Neural crest cell (in vitro differentiated cells): ENCODE results near the gene H1-8. TPM values are rescaled to one million over a fixed set of nuclear protein-coding genes. Genes with fewer than 3 reads are reported as not detected.
A peak's percentile ranks its signal among the peaks of the same experiment; 100 is the strongest.
"Not testable (repeated sequence)": the region's sequence is repeated elsewhere in the genome, so short reads cannot be mapped to it uniquely, and the experiment has no call there.

Source experiments
- DNase-seq: peaks from one replicate; pipeline ENCODE4 v3.0.0; 2021; ENCODE audit warnings: low read depth, mixed read lengths, low spot score
- H3K27ac Mint-ChIP-seq: one replicate; pipeline ENCODE4 v1.8.0; 2021; ENCODE audit warnings: mild to moderate bottlenecking, mixed read lengths; ENCODE audit not compliant: unreplicated experiment
- H3K27me3 Mint-ChIP-seq: 2 replicates; pipeline ENCODE4 v1.8.0; 2021; ENCODE audit warnings: low read depth, mild to moderate bottlenecking, mixed read lengths
- H3K36me3 Mint-ChIP-seq: 2 replicates; pipeline ENCODE4 v1.8.0; 2021; ENCODE audit warnings: low read depth, mild to moderate bottlenecking, mixed read lengths
- H3K4me1 Mint-ChIP-seq: 2 replicates; pipeline ENCODE4 v1.8.0; 2021; ENCODE audit warnings: mixed read lengths
- H3K4me3 Mint-ChIP-seq: one replicate; pipeline ENCODE4 v1.8.0; 2021; ENCODE audit warnings: mild to moderate bottlenecking, mixed read lengths
- H3K9me3 Mint-ChIP-seq: 2 replicates; pipeline ENCODE4 v1.8.0; 2021; ENCODE audit warnings: mixed read lengths
- long read RNA-seq: library from polyadenylated mRNA; unstranded; transcript quantifications from one replicate; pipeline ENCODE4 v2.0.0, GENCODE V29; 2020
- total RNA-seq: library from RNA; stranded (reverse); gene quantifications from 2 replicates; pipeline ENCODE4 v1.2.1, GENCODE V29; 2021
- TF ChIP-seq, protein P1 (sequence below): fragments of 200-600 bp; sonication (generic); conservative IDR thresholded peaks from 2 replicates; pipeline ENCODE4 v1.5.0; 2021; ENCODE audit warnings: antibody characterized with exemption, mild to moderate bottlenecking

H1-8 gene
- not detected in 2 replicates for total RNA-seq
- long read RNA-seq, result 0 reads

DNA sequence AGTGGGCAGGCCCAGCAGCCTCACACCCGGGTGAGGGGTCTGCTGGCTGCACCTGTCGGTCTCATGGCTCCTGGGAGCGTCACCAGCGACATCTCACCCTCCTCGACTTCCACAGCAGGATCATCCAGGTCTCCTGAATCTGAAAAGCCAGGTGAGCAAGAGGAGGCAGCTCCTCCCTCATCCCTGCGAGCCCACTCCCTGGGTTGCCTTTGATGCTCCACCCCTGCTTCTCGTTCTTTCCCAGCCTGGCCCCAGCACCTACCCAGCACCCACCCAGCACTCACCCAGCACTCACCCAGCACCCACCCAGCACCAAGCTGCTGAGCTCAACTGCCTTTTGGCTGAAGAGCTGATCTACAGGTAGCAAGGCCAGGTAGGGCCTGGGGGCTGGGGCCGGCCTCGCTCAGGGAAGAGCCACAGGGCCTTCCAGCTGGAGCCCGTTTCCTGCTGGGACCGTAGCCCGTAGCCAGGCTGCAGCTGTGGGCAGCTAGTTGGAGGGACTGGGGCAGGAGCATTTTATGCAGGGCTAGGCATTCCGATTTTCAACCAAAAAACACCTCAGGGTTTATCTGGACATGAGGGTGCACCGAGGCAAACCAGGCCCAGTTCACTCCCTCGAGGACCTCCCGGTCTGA, at the start of gene H1-8:
Gene H1-8, plus strand, starts transcription at position 20 of the 635 bp plus-strand sequence. Its CDS starts 44 bp downstream, at position 64.
- H3K27me3 Mint-ChIP-seq, result no peaks in the 10 kb centered on the region
- DNase-seq, result no peak
- no peaks in the 10 kb centered on the region for H3K4me1 Mint-ChIP-seq
- no peak within 1 kb of the TSS for H3K4me3 Mint-ChIP-seq
- no peaks in the 10 kb centered on the region for H3K36me3 Mint-ChIP-seq
- H3K9me3 Mint-ChIP-seq, result no peaks in the 10 kb centered on the region
- TF ChIP-seq, protein P1, sequence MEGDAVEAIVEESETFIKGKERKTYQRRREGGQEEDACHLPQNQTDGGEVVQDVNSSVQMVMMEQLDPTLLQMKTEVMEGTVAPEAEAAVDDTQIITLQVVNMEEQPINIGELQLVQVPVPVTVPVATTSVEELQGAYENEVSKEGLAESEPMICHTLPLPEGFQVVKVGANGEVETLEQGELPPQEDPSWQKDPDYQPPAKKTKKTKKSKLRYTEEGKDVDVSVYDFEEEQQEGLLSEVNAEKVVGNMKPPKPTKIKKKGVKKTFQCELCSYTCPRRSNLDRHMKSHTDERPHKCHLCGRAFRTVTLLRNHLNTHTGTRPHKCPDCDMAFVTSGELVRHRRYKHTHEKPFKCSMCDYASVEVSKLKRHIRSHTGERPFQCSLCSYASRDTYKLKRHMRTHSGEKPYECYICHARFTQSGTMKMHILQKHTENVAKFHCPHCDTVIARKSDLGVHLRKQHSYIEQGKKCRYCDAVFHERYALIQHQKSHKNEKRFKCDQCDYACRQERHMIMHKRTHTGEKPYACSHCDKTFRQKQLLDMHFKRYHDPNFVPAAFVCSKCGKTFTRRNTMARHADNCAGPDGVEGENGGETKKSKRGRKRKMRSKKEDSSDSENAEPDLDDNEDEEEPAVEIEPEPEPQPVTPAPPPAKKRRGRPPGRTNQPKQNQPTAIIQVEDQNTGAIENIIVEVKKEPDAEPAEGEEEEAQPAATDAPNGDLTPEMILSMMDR, result no peak
- peak within 1 kb of the TSS; percentile 62 for H3K27ac Mint-ChIP-seq

DNA sequence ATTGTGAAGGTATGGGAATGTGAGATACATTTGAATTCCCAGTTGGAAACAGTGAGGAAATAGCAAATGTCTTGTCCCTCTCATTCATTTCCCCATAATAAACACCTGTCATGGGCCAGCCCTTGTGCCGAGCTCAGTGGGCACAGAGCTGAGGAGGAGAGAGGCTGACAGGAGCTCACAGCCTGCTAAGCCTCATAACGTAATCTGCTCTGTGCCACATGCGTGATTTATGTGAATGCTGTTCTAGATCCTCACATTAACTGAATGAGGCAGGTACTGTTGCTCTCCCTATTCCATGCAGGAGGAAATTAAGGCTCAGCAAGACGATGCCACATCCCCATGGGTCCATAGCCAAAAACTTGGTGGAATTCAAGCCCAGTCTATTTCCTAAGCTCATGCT, 49.8 kb upstream of the H1-8 start:
- no peaks in the 10 kb centered on the region for H3K27me3 Mint-ChIP-seq
- TF ChIP-seq, protein P1, result no peak

DNA sequence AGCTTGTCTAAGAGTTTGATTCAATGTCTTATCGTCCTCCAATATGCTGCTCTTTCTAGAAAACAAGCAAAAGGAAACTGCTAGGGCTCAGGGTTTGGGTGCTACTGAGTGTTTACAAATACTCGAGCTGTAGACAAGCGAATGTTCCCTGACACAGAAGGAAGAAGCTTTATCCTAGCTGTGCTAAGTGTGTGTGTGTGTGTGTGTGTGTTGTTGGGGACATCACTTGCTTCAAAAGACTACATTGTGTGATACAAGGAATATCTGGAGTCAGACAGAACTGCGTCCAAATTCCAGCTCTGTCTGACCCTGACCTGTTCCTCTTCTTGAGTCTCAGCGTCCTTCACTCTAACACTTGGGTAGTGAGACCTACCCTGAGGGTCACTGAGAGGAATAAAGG, 48.5 kb upstream of the H1-8 start:
- Mint-ChIP-seq H3K27ac (peak overlapping the region; percentile 7), H3K4me1 (peaks cover 23% of the 10 kb centered on the region)
- not testable (repeated sequence) for H3K36me3 Mint-ChIP-seq, H3K9me3 Mint-ChIP-seq, H3K27me3 Mint-ChIP-seq, H3K4me3 Mint-ChIP-seq, DNase-seq

More for the DNA sequence above, 49.8 kb upstream of the H1-8 start:
- Mint-ChIP-seq H3K4me1 (peaks cover 17% of the 10 kb centered on the region), H3K36me3 (peaks cover 2% of the 10 kb centered on the region), H3K9me3 (no peaks in the 10 kb centered on the region), H3K4me3 (no peak overlapping the region), H3K27ac (no peak overlapping the region)
- DNase-seq, result no peak

DNA sequence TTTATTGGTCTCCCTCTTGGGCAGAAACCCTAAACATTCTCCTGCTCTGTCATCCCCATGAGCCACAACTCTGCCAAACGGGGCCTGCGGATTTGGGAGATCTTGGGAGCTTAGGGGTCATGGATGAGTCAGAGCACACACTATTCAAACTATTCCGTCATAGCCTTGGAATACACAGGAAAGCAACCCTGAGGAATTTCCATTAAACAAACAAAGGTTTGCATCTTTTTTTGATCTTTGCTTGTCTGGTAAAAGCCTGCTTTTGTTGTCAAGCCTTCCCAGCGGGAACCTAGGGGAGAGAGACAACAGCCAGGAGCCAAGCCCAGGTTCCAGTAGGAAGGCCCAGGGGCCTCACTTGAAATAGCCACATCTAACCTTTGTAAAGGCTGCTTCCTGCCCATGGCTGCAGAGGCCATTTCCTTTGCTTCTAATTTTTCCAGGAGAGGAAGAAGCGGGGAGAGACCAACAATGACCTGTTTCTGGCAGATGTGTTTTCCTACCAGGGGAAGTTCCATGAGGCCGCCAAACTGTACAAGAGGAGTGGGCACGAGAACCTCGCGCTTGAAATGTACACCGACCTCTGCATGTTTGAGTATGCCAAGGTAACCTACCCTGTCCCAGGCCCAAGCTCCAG, 47.9 kb upstream of the H1-8 start:
- peak overlapping the region; percentile 44 for H3K27ac Mint-ChIP-seq
- H3K4me3 Mint-ChIP-seq, H3K36me3 Mint-ChIP-seq, DNase-seq, H3K27me3 Mint-ChIP-seq, H3K9me3 Mint-ChIP-seq: not testable (repeated sequence)
- H3K4me1 Mint-ChIP-seq, result peaks cover 22% of the 10 kb centered on the region

DNA sequence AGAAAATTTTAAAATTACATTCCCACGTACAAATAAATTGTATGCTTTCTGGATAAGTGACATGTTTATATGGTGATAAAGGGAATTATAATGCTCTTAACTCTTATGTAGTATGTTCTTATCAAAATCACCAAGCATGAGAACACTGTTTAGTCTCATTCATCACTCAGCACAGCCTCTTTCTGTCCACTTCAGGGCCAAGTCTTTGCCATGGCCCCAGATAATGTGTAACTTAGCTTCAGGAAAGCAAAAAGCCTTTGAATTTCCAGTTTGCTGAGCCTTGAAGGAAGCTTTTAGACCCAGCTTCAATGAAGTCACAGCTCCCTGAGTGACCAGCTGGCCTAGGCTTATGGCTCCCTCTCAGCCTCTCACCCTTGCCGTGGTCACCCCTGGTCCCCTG, 45.1 kb upstream of the H1-8 start:
- DNase-seq, H3K9me3 Mint-ChIP-seq, H3K36me3 Mint-ChIP-seq, H3K4me3 Mint-ChIP-seq, H3K27me3 Mint-ChIP-seq: not testable (repeated sequence)
- Mint-ChIP-seq H3K27ac (peak overlapping the region; percentile 43), H3K4me1 (peaks cover 18% of the 10 kb centered on the region)

DNA sequence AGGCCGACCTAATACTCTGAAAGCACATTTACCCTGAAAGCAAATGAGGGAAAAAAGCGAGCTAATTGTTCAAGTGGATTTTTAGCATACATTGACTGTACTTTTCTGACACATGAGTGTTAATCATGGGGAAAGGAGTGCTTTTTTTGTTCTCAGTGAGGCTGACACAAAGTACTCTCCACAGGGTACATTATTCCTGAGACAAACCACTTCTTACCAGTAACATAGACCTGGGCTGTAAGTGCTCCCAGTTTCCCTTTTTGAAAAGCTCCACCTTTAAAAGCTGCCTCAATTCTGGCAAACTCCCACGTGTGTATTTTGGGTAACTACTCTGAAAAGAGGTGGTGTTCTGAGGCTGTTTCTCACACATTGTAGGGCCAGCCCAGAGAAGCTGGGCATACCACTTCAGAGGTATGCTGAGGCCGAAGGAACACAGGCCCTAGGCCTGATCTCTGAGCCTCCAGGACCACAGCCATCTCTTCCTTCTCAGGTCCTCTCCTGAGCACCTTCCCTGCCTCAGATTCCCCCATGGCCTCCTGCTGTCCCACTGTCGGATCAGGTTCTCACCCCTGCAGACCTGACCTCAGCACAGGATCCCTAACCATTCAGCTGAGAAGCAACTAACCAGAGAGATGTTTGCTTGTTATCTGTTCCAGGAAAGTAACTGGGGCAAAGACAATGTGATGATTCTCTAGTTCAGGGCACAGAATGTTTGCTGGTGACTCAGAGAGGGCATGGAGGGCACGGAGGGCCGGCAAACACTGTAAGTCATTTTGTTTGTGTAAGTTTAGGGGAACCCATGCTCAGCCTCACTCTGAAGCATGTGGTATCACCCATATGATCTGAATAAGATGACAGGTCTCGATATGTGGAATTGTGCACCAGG, 44.1 kb upstream of the H1-8 start:
- H3K27ac Mint-ChIP-seq, H3K4me3 Mint-ChIP-seq, H3K27me3 Mint-ChIP-seq, H3K36me3 Mint-ChIP-seq, H3K9me3 Mint-ChIP-seq, DNase-seq: not testable (repeated sequence)
- H3K4me1 Mint-ChIP-seq, result peaks cover 18% of the 10 kb centered on the region

DNA sequence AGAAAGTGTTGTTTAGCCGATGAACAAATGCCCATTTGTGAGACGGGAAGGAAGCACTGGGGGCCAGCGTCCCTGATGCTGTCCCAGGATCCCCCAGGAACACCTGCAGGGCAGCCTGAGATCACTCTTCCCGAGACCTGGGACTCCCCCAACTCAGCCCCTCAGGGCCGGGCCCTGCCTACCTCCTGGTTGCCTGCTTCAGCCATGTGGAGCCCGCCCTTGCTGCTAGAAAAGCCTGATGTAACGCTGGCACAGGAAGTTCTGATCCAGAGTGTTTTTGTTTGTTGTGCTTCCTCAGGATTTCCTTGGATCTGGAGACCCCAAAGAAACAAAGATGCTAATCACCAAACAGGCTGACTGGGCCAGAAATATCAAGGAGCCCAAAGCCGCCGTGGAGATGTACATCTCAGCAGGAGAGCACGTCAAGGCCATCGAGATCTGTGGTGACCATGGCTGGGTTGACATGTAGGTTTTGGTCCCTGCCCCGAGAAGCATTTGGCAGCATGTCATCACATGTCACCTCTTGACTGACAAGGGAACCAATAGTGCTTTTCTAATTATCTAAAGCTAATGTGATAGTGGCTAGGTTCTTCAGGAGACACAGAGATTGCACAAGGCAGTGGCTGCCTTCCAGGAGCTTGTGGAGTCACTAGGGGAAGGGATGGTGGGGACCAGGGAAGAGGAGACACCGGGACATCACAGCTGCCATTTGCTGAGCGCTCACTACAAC, 43.2 kb upstream of the H1-8 start:
- not testable (repeated sequence) for H3K4me1 Mint-ChIP-seq, H3K9me3 Mint-ChIP-seq, DNase-seq, H3K36me3 Mint-ChIP-seq, H3K4me3 Mint-ChIP-seq, H3K27me3 Mint-ChIP-seq
- peak overlapping the region; percentile 50 for H3K27ac Mint-ChIP-seq
